H1 (cell line): ENCODE results near the gene MRPS10. TPM values are rescaled to one million over a fixed set of nuclear protein-coding genes. Genes with fewer than 3 reads are reported as not detected.

Source experiments
- CHD1 ChIP-seq: IDR thresholded peaks from 2 replicates; pipeline ENCODE4 v1.6.1; 2012; ENCODE audit warnings: low read depth, low read length, improper control_type of control experiment
- CHD2 ChIP-seq: IDR thresholded peaks from 2 replicates; pipeline ENCODE4 v1.6.1; 2012; ENCODE audit warnings: low read length, improper control_type of control experiment
- FOSL1 ChIP-seq: IDR thresholded peaks from 2 replicates; pipeline ENCODE4 v1.6.1; 2011; ENCODE audit warnings: mild to moderate bottlenecking, low read depth, low read length, moderate library complexity; ENCODE audit not compliant: insufficient read depth
- GABPA ChIP-seq: IDR thresholded peaks from 2 replicates; pipeline ENCODE4 v1.6.1; 2011; ENCODE audit warnings: mild to moderate bottlenecking, low read length, moderate library complexity, borderline replicate concordance; ENCODE audit not compliant: insufficient read depth
- POLR2A ChIP-seq, 2 experiments: IDR thresholded peaks; 1 replicate in 1 of 2; 2 replicates in 1 of 2; pipeline ENCODE4 v1.6.1; 2011; ENCODE audit warnings: low read depth in 2 of 2, low read length in 2 of 2, mild to moderate bottlenecking in 2 of 2; ENCODE audit errors: control extremely low read depth in 1 of 2
- SIRT6 ChIP-seq: IDR thresholded peaks from one replicate; pipeline ENCODE4 v1.7.1; 2012; ENCODE audit warnings: low read length, inconsistent platforms
- polyA plus RNA-seq, 7 experiments: library from polyadenylated mRNA; depleted of rRNA in 3 of 7; stranded (reverse) in 5 of 7; unstranded in 2 of 7; fragments of >200 nt in 5 of 7; fragments of 200-250 nt in 2 of 7; gene quantifications; 1 replicate in 5 of 7; 2 replicates in 1 of 7; 4 replicates in 1 of 7; pipeline versions ENCODE4 v1.2.1 to v1.2.3, GENCODE V29; 2011 to 2013; ENCODE audit warnings: missing spikeins in 2 of 7, mixed read lengths in 2 of 7
- total RNA-seq: library from RNA; stranded (reverse); fragmentation: NEBNext Ultra II Directional; extraction: Animal tissue kit (Norgen Biotek cat#: 25700); gene quantifications from 2 replicates; pipeline ENCODE4 v1.2.1, GENCODE V29; 2021

MRPS10 gene
- total and polyA plus RNA-seq, 2 of the 8 experiments (the other 6 are each of a cell fraction or from before 2014, with no cell fraction given) = 20.5 to 33.6 TPM

- TF ChIP-seq CHD2 (no peak), FOSL1 (no peak), POLR2A (IDR thresholded peaks at IDR 0.05; ENCODE audit: control extremely low read depth in 1 of 2, low read depth in 2 of 2, low read length in 2 of 2) (no peak), GABPA (no peak), CHD1 (no peak), SIRT6 (no peak)
Observed at GRCh38 chr6:42200035-42200434, 17.6 kb downstream of the MRPS10 start (continued).
